Measurements from ENCODE around the gene COP1. TPM values are rescaled to one million over a fixed set of nuclear protein-coding genes. Genes with fewer than 3 reads are reported as not detected.

COP1 gene
- total RNA-seq, 4 donors from 2014 or later: 46.2 to 76.3 (median 50.5) TPM

DNA sequence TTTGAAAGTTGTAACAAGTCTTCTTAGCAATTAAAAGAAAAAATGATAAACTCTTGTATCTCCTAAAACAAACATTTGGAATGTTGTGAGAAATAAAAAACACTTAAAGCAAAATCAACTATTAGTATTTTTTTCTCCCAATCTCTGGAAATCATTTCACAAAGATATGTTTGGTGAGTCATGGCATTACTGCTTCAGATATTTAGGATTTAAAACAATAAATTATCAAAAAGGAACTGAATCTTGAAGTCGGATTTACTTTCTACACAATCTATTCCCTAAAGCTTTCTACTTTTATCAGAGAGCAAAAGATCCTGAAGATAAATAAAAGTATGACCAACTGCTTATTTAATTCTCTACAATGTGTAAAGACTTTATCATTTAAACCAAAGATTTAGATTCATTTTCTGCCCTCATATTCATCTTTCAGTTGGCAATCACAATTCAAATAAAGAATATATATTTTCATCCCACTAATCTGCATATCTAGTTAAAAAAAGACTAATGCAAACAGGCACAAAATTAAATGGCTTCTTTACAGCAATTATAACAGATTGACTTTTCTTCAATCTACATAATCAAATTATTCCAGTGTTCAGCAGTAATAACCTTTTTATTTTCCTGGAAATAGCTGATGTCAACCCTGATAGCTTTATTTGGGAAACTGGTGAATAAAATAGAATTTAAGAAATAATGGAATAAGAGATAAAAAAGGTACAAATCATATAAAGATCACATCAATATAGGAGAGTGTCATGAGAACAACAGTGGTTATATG lies 230.0 kb downstream of the COP1 start:
- no peak for TF ChIP-seq POLR2A (IDR thresholded peaks at IDR 0.05)
- TF ChIP-seq, protein P1, sequence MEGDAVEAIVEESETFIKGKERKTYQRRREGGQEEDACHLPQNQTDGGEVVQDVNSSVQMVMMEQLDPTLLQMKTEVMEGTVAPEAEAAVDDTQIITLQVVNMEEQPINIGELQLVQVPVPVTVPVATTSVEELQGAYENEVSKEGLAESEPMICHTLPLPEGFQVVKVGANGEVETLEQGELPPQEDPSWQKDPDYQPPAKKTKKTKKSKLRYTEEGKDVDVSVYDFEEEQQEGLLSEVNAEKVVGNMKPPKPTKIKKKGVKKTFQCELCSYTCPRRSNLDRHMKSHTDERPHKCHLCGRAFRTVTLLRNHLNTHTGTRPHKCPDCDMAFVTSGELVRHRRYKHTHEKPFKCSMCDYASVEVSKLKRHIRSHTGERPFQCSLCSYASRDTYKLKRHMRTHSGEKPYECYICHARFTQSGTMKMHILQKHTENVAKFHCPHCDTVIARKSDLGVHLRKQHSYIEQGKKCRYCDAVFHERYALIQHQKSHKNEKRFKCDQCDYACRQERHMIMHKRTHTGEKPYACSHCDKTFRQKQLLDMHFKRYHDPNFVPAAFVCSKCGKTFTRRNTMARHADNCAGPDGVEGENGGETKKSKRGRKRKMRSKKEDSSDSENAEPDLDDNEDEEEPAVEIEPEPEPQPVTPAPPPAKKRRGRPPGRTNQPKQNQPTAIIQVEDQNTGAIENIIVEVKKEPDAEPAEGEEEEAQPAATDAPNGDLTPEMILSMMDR (IDR thresholded peaks at IDR 0.05): no peak
- intact Hi-C loops (cut with DNase I; ENCODE audit: low total_unique reads): no loop called here
- 50 to 71% methylated on average over 1 of the region's 1 CpG for WGBS, 2 donors
- no peak for DNase-seq (ENCODE audit: low spot score in 2 of 2)
- no peak overlapping the region for H3K4me3 ChIP-seq (ENCODE audit: low read depth, poor library complexity, severe bottlenecking)

GRCh38 chr1:175969231-175969630 lies 237.9 kb downstream of the COP1 start:
- no peak for TF ChIP-seq POLR2A (IDR thresholded peaks at IDR 0.05)
- TF ChIP-seq, protein P1 (IDR thresholded peaks at IDR 0.05): no peak
- no peak for DNase-seq (ENCODE audit: low spot score in 2 of 2)
- H3K4me3 ChIP-seq (ENCODE audit: low read depth, poor library complexity, severe bottlenecking): no peak overlapping the region
- intact Hi-C loops (cut with DNase I; ENCODE audit: low total_unique reads): no loop called here

DNA sequence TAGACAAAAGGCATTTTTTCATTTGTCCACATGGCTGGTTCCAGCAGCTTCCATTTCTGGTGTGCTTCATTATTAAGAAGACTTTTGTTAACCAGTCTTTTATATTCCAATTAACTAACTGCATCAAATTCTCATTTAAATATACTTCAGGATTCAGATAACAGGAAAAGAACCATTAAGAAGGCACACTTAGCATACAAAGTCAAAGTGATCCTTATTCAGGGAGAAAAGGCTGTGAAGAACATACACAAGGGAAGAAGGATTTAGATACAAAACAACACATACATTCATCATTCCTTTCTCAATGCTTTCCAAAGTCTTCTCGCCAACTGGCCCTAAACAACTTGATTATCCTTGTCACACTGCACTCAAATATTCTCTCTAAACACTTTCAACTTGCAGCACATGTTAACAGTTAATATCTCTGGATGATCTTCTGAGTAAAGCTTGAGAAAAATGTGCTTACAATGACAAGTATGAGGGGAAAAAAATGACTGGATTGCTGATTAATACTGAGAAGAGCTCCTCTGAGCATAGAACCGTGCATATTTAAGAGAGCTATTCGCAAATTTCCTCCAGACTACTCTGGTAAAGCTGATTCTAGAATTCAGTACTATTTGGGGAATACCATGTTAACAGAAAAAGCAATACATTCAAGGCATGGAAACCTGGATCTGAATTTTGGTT lies 238.5 kb downstream of the COP1 start:
- intact Hi-C loops (cut with DNase I; ENCODE audit: low total_unique reads): no loop called here
- TF ChIP-seq POLR2A (IDR thresholded peaks at IDR 0.05): no peak
- TF ChIP-seq, protein P1 (IDR thresholded peaks at IDR 0.05): no peak
- WGBS, 2 donors: 59 to 69% methylated on average over 3 of the region's 3 CpGs
- no peak overlapping the region for H3K4me3 ChIP-seq (ENCODE audit: low read depth, poor library complexity, severe bottlenecking)
- no peak for DNase-seq (ENCODE audit: low spot score in 2 of 2)

GRCh38 chr1:175963740-175964139 lies 243.3 kb downstream of the COP1 start:
- H3K4me3 ChIP-seq (ENCODE audit: low read depth, poor library complexity, severe bottlenecking): no peak overlapping the region
- no peak for DNase-seq (ENCODE audit: low spot score in 2 of 2)
- WGBS, 2 donors: 92 to 97% methylated on average over 2 of the region's 2 CpGs
- TF ChIP-seq, protein P1 (IDR thresholded peaks at IDR 0.05): no peak
- no peak for TF ChIP-seq POLR2A (IDR thresholded peaks at IDR 0.05)
- intact Hi-C loops (cut with DNase I; ENCODE audit: low total_unique reads): no loop called here

GRCh38 chr1:175960169-175960568 lies 246.9 kb downstream of the COP1 start:
- TF ChIP-seq, protein P1 (IDR thresholded peaks at IDR 0.05): no peak
- no peak for TF ChIP-seq POLR2A (IDR thresholded peaks at IDR 0.05)
- WGBS, 2 donors: 100% methylated on average over 1 of the region's 1 CpG
- no peak overlapping the region for H3K4me3 ChIP-seq (ENCODE audit: low read depth, poor library complexity, severe bottlenecking)
- no peak for DNase-seq (ENCODE audit: low spot score in 2 of 2)
- intact Hi-C loops (cut with DNase I; ENCODE audit: low total_unique reads): no loop called here
